ENCODE measurements around the gene PHPT1.
"Not testable (repeated sequence)": the region's sequence is repeated elsewhere in the genome, so short reads cannot be mapped to it uniquely, and the experiment has no call there.

The PHPT1 gene

GRCh38 chr9:136849038-136849959, at the start of gene PHPT1:
TSS of gene PHPT1 (plus strand) at chr9:136849409. CDS start at chr9:136849431, 22 bp downstream.
- H3K4me3 ChIP-seq (ENCODE audit: low read length), result peak within 1 kb of the TSS; percentile 84
- DNase-seq (ENCODE audit: low read depth), result peak; percentile 95

DNA sequence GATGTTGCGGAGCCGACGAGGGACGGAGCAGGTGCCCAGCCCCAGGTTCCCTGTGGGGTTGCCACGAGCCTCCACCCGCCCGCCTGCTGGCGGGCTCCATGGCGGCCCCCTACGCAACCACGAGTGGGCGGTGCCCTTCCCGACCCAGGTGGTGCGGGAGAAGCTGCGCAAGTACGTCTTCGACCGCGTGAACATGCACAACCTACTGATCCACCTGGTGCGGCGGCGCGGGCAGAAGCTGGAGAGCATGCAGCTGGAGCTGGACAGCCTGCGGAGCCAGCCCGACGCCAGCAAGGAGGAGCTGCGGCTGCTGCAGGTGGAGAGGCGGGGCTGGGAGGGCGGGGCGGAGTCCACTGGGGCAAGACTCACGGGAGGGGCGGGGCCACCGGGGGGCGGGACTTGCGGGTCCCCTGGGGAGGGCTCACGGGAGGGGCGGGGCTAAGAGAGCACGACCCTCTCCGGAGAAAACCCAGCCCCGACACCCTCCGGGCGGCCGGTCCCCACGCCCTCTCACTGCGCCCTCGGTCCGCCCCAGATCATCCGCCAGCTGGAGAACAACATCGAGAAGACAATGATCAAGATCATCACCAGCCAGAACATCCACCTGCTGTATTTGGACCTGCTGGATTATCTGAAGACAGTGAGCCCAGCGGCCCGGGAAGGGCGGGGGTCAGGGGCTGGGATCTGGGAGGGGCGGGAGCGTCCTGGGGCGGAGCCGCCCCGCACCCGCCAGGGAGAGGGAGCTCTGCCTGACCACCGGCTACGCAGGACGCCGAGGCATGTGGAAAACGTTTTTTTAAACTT, 49.2 kb upstream of the PHPT1 start:
- peak overlapping the region; percentile 52 for H3K4me3 ChIP-seq (ENCODE audit: low read length)
- TF ChIP-seq, protein P1, sequence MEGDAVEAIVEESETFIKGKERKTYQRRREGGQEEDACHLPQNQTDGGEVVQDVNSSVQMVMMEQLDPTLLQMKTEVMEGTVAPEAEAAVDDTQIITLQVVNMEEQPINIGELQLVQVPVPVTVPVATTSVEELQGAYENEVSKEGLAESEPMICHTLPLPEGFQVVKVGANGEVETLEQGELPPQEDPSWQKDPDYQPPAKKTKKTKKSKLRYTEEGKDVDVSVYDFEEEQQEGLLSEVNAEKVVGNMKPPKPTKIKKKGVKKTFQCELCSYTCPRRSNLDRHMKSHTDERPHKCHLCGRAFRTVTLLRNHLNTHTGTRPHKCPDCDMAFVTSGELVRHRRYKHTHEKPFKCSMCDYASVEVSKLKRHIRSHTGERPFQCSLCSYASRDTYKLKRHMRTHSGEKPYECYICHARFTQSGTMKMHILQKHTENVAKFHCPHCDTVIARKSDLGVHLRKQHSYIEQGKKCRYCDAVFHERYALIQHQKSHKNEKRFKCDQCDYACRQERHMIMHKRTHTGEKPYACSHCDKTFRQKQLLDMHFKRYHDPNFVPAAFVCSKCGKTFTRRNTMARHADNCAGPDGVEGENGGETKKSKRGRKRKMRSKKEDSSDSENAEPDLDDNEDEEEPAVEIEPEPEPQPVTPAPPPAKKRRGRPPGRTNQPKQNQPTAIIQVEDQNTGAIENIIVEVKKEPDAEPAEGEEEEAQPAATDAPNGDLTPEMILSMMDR (conservative IDR thresholded peaks at IDR 0.05; ENCODE audit: low read depth, low read length), result no peak
- DNase-seq (ENCODE audit: low read depth), result peak; percentile 30

More at GRCh38 chr9:136849038-136849959, at the start of gene PHPT1:
- TF ChIP-seq, protein P1 (conservative IDR thresholded peaks at IDR 0.05; ENCODE audit: low read depth, low read length), result no peak

GRCh38 chr9:136802321-136802720, 46.9 kb upstream of the PHPT1 start:
- TF ChIP-seq, protein P1 (conservative IDR thresholded peaks at IDR 0.05; ENCODE audit: low read depth, low read length), result no peak
- no peak overlapping the region for H3K4me3 ChIP-seq (ENCODE audit: low read length)
- no peak for DNase-seq (ENCODE audit: low read depth)

DNA sequence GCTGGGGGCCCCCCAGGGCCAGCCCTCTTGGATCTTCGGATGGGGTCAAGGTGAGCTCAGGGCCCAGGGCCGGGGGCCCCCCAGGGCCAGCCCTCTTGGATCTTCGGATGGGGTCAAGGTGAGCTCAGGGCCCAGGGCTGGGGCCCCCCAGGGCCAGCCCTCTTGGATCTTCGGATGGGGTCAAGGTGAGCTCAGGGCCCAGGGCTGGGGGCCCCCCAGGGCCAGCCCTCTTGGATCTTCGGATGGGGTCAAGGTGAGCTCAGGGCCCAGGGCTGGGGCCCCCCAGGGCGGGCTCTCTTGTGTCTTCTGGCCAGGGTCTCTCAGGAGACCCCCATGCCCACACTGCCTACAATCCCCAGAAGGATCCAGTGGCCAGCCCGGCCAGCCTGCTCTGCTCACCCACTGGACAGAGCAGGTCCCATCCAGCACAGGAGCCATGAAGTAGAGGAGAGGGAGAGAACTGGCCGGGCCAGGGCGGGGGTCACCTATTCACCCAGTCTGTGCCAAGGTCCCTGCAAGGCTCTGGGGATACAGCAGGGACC, 46.1 kb upstream of the PHPT1 start:
- not testable (repeated sequence) for DNase-seq (ENCODE audit: low read depth); H3K4me3 ChIP-seq (ENCODE audit: low read length)

- no peak for DNase-seq (ENCODE audit: low read depth)
- TF ChIP-seq, protein P1 (conservative IDR thresholded peaks at IDR 0.05; ENCODE audit: low read depth, low read length), result no peak
- no peak overlapping the region for H3K4me3 ChIP-seq (ENCODE audit: low read length)
Measured at GRCh38 chr9:136803551-136804508, 45.4 kb upstream of the PHPT1 start.

DNA sequence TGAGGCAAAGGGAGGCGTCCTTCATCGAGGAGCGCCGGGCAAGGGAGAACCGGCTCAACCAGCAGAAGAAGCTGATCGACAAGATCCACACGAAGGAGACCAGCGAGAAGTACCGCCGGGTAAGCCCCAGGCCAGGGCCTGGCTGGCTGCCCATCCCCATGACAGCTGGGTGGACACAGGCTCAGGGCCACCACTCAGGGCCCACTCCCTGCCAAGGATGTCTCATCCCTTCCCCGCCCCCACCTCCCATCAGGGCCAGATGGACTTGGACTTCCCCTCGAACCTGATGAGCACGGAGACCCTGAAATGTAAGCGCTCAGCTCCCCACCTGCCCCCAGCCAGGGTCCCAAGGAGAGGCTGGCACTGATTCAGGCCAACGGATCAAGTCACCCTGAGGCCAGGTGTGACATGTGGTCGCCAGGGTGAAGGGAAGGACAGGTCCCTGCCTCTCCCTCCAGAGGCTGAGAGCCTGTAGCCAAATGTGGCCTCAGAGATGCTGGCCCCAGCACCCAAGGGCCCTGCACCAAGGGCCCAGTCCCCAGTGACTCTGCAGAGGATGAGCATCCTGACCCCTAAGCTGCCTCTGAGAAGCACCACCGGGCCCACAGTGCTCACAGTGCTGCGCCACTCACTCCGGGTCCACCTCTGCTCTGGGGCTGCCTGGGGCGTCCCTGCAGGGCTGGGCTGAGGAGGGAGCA, 44.6 kb upstream of the PHPT1 start:
- H3K4me3 ChIP-seq (ENCODE audit: low read length), result no peak overlapping the region
- TF ChIP-seq, protein P1 (conservative IDR thresholded peaks at IDR 0.05; ENCODE audit: low read depth, low read length), result no peak
- no peak for DNase-seq (ENCODE audit: low read depth)
